Ovary (tissue), 3 donors: Measurements from ENCODE around the gene GPR135.

ENCODE experiments used
- POLR2A ChIP-seq: fragments of 450-650 bp; IDR thresholded peaks from one replicate; pipeline ENCODE4 v1.6.1; 2017; ENCODE audit warnings: antibody characterized with exemption, mild to moderate bottlenecking, moderate library complexity
- TF ChIP-seq, protein P1 (sequence below), 3 donors: fragments of 450-650 bp in 2 of 3; fragments of 200-600 bp in 1 of 3; IDR thresholded peaks; one replicate each; pipeline versions ENCODE4 v1.5.1 to v1.8.0; 2016 to 2022; ENCODE audit warnings: antibody characterized with exemption in 3 of 3, mild to moderate bottlenecking in 1 of 3
- donor health status: DM: no; HTN: no; CAD: no.

DNA sequence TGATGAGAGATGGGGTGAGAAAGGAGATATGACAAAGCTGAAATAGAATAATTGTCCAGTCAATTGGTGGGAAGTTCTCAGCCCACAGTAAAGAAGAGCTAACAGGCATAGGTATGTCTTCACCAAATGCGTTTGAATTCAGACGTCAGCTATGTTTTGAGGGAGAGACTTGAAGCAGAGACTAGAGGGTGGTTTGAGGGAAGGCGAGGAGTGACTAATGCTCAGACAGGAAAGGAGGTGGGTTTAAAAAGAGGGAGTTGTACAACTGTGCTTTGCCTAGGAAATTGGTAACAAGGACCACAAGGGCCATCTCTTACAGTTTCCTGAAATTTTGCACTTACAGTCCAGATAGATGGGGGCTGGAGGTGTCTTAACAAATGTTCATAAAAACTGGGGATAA, 25.6 kb upstream of the GPR135 start:
- TF ChIP-seq, protein P1, sequence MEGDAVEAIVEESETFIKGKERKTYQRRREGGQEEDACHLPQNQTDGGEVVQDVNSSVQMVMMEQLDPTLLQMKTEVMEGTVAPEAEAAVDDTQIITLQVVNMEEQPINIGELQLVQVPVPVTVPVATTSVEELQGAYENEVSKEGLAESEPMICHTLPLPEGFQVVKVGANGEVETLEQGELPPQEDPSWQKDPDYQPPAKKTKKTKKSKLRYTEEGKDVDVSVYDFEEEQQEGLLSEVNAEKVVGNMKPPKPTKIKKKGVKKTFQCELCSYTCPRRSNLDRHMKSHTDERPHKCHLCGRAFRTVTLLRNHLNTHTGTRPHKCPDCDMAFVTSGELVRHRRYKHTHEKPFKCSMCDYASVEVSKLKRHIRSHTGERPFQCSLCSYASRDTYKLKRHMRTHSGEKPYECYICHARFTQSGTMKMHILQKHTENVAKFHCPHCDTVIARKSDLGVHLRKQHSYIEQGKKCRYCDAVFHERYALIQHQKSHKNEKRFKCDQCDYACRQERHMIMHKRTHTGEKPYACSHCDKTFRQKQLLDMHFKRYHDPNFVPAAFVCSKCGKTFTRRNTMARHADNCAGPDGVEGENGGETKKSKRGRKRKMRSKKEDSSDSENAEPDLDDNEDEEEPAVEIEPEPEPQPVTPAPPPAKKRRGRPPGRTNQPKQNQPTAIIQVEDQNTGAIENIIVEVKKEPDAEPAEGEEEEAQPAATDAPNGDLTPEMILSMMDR (IDR thresholded peaks at IDR 0.05) = no peak
- no peak for TF ChIP-seq POLR2A
